ENCODE data around the gene SNRNP27.

SNRNP27 gene

GRCh38 chr2:69893684-69894551 is at the start of gene SNRNP27:
Gene SNRNP27, plus strand, starts transcription at chr2:69893956. Its CDS starts 29 bp downstream, at chr2:69893985.
- peak; percentile 95 for ATAC-seq

GRCh38 chr2:69843993-69844392 is 49.8 kb upstream of the SNRNP27 start:
- ATAC-seq, result no peak

More at GRCh38 chr2:69893684-69894551, at the start of gene SNRNP27:
- TF ChIP-seq ZFP3 (CRISPR knock-in tag; IDR thresholded peaks at IDR 0.05) (no peak), GLIS3 (CRISPR knock-in tag; IDR thresholded peaks at IDR 0.05) (0 out of 2 replicates have a peak, but pooled peaks have one; percentile 62), ZNF565 (CRISPR knock-in tag; conservative IDR thresholded peaks at IDR 0.05; ENCODE audit: low read depth) (no peak)

GRCh38 chr2:69844560-69844959 is 49.2 kb upstream of the SNRNP27 start:
- ATAC-seq, result no peak
- TF ChIP-seq TOX (CRISPR knock-in tag; IDR thresholded peaks at IDR 0.05; ENCODE audit: borderline replicate concordance), result no peak

More at GRCh38 chr2:69843993-69844392, 49.8 kb upstream of the SNRNP27 start:
- TF ChIP-seq ZNF8 (CRISPR knock-in tag; IDR thresholded peaks at IDR 0.05) (no peak), RARB (CRISPR knock-in tag; IDR thresholded peaks at IDR 0.05) (no peak), TCF4 (CRISPR knock-in tag; IDR thresholded peaks at IDR 0.05; ENCODE audit: borderline replicate concordance) (no peak), CREB5 (CRISPR knock-in tag; IDR thresholded peaks at IDR 0.05; ENCODE audit: low read depth) (no peak), CSDC2 (CRISPR knock-in tag; IDR thresholded peaks at IDR 0.05) (no peak), ESRRG (CRISPR knock-in tag; IDR thresholded peaks at IDR 0.05) (no peak), BACH2 (CRISPR knock-in tag; IDR thresholded peaks at IDR 0.05; ENCODE audit: borderline replicate concordance) (no peak), PPARA (CRISPR knock-in tag; IDR thresholded peaks at IDR 0.05; ENCODE audit: borderline replicate concordance) (no peak), ISL1 (CRISPR knock-in tag; IDR thresholded peaks at IDR 0.05) (no peak), ZFP30 (CRISPR knock-in tag; IDR thresholded peaks at IDR 0.05) (no peak), SNAI2 (CRISPR knock-in tag; IDR thresholded peaks at IDR 0.05) (no peak), PATZ1 (CRISPR knock-in tag; IDR thresholded peaks at IDR 0.05; ENCODE audit: borderline replicate concordance) (no peak), ARNTL (CRISPR knock-in tag; IDR thresholded peaks at IDR 0.05; ENCODE audit: borderline replicate concordance, low read depth) (no peak), POU6F1 (CRISPR knock-in tag; IDR thresholded peaks at IDR 0.05; ENCODE audit: borderline replicate concordance, low read depth) (no peak)

- ATAC-seq, result no peak
- no peak for TF ChIP-seq POU6F1 (CRISPR knock-in tag; IDR thresholded peaks at IDR 0.05; ENCODE audit: borderline replicate concordance, low read depth)
- TF ChIP-seq PATZ1 (CRISPR knock-in tag; IDR thresholded peaks at IDR 0.05; ENCODE audit: borderline replicate concordance), result no peak
Observed at GRCh38 chr2:69846182-69847067, 47.3 kb upstream of the SNRNP27 start.
